PC-3 (cell line): ENCODE results near the gene SF3B6.

ENCODE experiments used
- EZH2 ChIP-seq: fragments of 300-600 bp; sonication (generic); IDR thresholded peaks from one replicate; pipeline ENCODE4 v1.6.1; 2017; ENCODE audit warnings: antibody characterized with exemption, mild to moderate bottlenecking, low read length; ENCODE audit not compliant: unreplicated experiment
- EZH2phosphoT487 ChIP-seq: fragments of 300-600 bp; sonication (generic); IDR thresholded peaks from 2 replicates; pipeline ENCODE4 v1.6.1; 2018; ENCODE audit warnings: mild to moderate bottlenecking, antibody characterized with exemption, low read length, borderline replicate concordance
- TF ChIP-seq, protein P1 (sequence below): fragments of 300-600 bp; sonication (generic); conservative IDR thresholded peaks from 2 replicates; pipeline ENCODE4 v1.5.1; 2017; ENCODE audit warnings: antibody characterized with exemption, low read depth, mild to moderate bottlenecking, low read length

DNA sequence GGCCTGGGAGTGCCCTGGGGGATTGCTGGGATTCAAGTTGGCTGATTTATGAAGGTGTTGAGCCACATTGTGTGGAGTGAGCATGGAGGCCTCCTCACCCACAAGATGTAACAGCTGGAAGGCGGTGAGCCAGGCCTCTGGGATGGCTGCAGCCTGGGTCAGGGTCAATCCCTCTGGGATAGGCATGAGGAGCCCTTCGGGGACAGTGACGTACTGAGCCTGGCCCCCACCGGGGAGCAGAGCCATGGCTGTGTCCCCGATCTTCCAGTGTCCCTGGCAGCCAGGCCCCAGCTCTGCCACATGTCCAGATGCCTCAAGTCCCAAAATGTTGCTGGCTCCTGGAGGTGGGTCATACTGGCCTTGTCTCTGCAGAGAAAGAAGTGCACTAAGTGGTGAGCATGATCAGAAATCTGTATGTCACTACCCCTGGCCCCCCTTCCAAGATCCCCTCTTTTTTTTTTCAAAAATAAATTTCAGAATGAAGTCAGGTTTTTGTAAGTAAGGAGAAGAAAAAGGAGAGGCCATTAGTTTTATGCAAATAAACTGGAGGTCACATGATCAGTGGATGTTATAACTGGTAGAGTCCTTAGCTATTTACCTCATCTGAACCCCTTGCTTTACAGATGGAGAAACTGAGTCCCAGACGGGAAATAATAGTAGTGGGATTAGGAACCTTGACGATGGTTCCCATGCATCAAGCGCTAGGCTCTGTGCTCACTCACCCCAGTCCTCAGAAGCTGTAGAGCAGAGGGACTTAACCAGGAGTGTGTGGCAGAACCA lies 6.9 kb upstream of the SF3B6 start:
- no peak for TF ChIP-seq EZH2
- TF ChIP-seq, protein P1, sequence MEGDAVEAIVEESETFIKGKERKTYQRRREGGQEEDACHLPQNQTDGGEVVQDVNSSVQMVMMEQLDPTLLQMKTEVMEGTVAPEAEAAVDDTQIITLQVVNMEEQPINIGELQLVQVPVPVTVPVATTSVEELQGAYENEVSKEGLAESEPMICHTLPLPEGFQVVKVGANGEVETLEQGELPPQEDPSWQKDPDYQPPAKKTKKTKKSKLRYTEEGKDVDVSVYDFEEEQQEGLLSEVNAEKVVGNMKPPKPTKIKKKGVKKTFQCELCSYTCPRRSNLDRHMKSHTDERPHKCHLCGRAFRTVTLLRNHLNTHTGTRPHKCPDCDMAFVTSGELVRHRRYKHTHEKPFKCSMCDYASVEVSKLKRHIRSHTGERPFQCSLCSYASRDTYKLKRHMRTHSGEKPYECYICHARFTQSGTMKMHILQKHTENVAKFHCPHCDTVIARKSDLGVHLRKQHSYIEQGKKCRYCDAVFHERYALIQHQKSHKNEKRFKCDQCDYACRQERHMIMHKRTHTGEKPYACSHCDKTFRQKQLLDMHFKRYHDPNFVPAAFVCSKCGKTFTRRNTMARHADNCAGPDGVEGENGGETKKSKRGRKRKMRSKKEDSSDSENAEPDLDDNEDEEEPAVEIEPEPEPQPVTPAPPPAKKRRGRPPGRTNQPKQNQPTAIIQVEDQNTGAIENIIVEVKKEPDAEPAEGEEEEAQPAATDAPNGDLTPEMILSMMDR = no peak
- TF ChIP-seq EZH2phosphoT487 = no peak
